ENCODE measurements around the gene KIF25. TPM values are rescaled to one million over a fixed set of nuclear protein-coding genes. Genes with fewer than 3 reads are reported as not detected.

KIF25 gene
- total RNA-seq, 2 donors from 2014 or later, result 0.21 TPM; not detected in 1

DNA sequence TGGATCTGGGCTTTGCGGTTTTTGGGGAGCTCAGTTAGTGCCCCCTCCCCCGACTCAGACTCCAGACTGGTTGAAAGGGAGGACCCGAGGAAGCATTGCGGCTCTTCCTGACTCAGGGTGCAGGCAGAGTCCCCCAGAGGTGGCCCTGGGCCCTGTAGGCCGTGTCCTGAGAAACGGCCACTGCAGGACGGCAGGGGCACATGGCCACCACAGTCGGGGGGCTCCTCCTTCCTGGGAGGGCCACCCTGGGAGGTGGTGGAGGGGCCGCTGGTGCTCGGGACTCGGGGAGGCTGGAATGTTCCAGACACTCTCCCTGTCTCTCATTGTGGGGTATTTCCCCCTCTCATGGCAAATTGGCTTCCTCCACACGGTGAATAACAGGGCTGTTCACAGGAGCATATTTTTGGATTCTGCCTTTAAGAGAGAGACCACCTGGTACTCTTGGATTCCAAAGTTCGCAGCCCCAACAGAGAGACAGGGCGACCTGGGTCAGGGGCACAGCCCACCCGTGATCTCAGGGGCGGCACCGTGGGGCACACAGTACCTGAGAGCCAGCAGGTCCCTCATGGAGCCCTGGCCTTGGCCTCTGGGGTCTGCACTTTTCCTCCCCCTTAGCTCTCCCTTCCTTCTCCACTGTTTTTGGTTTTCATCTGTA, 45.8 kb downstream of the KIF25 start:
- no peaks in the 10 kb centered on the region for H3K27me3 ChIP-seq
- no peaks in the 10 kb centered on the region for H3K36me3 ChIP-seq
- H3K4me1 ChIP-seq, result no peaks in the 10 kb centered on the region
- no peak overlapping the region for H3K9ac ChIP-seq (ENCODE audit: low read depth in 2 of 2, low read length in 2 of 2)
- no peaks in the 10 kb centered on the region for H3K9me3 ChIP-seq
- TF ChIP-seq, protein P1, sequence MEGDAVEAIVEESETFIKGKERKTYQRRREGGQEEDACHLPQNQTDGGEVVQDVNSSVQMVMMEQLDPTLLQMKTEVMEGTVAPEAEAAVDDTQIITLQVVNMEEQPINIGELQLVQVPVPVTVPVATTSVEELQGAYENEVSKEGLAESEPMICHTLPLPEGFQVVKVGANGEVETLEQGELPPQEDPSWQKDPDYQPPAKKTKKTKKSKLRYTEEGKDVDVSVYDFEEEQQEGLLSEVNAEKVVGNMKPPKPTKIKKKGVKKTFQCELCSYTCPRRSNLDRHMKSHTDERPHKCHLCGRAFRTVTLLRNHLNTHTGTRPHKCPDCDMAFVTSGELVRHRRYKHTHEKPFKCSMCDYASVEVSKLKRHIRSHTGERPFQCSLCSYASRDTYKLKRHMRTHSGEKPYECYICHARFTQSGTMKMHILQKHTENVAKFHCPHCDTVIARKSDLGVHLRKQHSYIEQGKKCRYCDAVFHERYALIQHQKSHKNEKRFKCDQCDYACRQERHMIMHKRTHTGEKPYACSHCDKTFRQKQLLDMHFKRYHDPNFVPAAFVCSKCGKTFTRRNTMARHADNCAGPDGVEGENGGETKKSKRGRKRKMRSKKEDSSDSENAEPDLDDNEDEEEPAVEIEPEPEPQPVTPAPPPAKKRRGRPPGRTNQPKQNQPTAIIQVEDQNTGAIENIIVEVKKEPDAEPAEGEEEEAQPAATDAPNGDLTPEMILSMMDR (IDR thresholded peaks at IDR 0.05), result no peak
- H3K27ac ChIP-seq, result no peak overlapping the region
- no peak for DNase-seq
- intact Hi-C loops (cut with DNase I), result no loop called here
- no peak overlapping the region for H3K4me3 ChIP-seq

DNA sequence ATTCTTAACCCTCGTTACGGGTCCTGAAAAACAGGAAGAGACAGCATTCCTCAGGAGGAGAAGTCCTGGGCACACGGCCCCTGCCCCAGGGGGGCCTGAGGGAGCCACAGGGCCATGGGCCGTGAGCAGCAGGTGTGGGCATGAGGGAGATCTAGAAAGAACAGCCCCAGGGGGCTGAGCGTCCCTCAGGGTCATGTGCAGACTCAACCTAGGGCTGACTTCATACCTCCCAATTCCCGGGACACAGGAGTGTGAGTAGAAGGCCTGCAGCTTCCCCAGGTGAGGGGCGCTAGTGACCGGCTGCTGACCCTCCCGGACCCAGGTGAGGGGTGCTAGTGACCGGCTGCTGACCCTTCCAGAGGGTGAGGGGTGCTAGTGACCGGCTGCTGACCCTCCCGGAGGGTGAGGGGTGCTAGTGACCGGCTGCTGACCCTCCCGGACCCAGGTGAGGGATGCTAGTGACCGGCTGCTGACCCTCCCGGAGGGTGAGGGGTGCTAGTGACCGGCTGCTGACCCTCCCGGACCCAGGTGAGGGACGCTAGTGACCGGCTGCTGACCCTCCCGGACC, 46.5 kb downstream of the KIF25 start:
- no peaks in the 10 kb centered on the region for H3K27me3 ChIP-seq
- DNase-seq, result no peak
- H3K9me3 ChIP-seq, result no peaks in the 10 kb centered on the region
- TF ChIP-seq, protein P1 (IDR thresholded peaks at IDR 0.05), result no peak
- no peak overlapping the region for H3K4me3 ChIP-seq
- H3K27ac ChIP-seq, result no peak overlapping the region
- H3K9ac ChIP-seq (ENCODE audit: low read depth in 2 of 2, low read length in 2 of 2), result no peak overlapping the region
- intact Hi-C loops (cut with DNase I), result no loop called here
- no peaks in the 10 kb centered on the region for H3K36me3 ChIP-seq
- H3K4me1 ChIP-seq, result no peaks in the 10 kb centered on the region

DNA sequence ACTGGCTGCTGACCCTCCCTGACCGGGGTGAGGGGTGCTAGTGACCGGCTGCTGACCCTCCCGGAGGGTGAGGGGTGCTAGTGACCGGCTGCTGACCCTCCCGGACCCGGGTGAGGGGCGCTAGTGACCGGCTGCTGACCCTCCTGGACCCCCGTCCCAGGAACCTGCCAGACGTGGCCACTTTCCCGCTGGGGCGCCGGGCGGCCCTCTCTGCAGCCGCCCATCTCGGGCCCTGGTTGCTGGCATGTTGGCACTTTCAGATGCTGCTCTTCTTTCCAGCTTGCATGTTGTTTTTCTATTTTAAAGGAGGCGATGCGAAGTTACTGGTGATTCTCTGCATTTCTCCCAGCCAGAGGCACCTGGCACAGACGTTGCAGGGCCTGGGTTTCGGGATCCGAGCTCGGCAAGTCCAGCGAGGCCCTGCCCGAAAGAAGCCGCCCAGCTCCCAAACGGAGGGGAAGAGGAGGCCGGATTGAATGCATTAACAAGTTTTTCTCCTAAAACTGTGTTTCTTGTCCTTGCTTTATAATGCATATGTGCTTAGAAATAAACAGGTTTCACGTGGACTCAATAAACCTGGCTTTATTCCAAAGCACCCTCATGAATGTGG, 47.2 kb downstream of the KIF25 start:
- no peak overlapping the region for H3K4me3 ChIP-seq
- TF ChIP-seq, protein P1 (IDR thresholded peaks at IDR 0.05), result no peak
- intact Hi-C loops (cut with DNase I), result no loop called here
- H3K36me3 ChIP-seq, result no peaks in the 10 kb centered on the region
- no peak overlapping the region for H3K27ac ChIP-seq
- H3K9me3 ChIP-seq, result no peaks in the 10 kb centered on the region
- H3K27me3 ChIP-seq, result no peaks in the 10 kb centered on the region
- no peaks in the 10 kb centered on the region for H3K4me1 ChIP-seq
- no peak for DNase-seq
- no peak overlapping the region for H3K9ac ChIP-seq (ENCODE audit: low read depth in 2 of 2, low read length in 2 of 2)

DNA sequence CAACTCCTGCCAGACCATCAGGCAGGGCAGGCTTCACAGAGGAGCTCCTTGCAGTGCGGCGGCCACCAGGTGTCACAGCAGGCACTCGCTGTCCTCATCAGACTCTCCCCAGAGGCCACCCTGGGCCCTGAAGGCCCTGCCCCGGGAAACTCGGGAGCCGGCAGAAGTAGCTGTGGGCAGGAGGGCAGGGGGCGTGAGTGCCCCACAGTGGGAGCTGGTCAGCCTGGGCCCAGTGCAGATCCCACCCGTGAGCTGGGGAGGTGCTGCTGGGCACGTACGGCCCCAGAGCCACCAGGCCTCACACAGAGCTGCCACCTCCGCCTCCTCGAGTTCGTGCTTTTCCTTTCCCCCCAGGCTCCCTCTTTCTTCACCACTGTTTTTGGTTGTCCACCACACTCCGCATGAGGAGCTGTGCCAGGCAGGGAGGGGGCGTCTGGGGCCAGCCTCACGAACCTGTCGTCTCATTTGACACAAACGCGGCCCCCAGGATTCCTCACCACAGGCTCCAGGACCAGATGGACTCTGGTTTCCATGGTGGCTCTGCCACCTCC, 47.7 kb downstream of the KIF25 start:
- Histone ChIP-seq H3K27me3 (no peaks in the 10 kb centered on the region), H3K4me3 (no peak overlapping the region), H3K9me3 (no peaks in the 10 kb centered on the region), H3K27ac (no peak overlapping the region), H3K36me3 (no peaks in the 10 kb centered on the region), H3K9ac (ENCODE audit: low read depth in 2 of 2, low read length in 2 of 2) (no peak overlapping the region), H3K4me1 (no peaks in the 10 kb centered on the region)
- no peak for DNase-seq
- intact Hi-C loops (cut with DNase I), result no loop called here
- TF ChIP-seq, protein P1 (IDR thresholded peaks at IDR 0.05), result no peak

DNA sequence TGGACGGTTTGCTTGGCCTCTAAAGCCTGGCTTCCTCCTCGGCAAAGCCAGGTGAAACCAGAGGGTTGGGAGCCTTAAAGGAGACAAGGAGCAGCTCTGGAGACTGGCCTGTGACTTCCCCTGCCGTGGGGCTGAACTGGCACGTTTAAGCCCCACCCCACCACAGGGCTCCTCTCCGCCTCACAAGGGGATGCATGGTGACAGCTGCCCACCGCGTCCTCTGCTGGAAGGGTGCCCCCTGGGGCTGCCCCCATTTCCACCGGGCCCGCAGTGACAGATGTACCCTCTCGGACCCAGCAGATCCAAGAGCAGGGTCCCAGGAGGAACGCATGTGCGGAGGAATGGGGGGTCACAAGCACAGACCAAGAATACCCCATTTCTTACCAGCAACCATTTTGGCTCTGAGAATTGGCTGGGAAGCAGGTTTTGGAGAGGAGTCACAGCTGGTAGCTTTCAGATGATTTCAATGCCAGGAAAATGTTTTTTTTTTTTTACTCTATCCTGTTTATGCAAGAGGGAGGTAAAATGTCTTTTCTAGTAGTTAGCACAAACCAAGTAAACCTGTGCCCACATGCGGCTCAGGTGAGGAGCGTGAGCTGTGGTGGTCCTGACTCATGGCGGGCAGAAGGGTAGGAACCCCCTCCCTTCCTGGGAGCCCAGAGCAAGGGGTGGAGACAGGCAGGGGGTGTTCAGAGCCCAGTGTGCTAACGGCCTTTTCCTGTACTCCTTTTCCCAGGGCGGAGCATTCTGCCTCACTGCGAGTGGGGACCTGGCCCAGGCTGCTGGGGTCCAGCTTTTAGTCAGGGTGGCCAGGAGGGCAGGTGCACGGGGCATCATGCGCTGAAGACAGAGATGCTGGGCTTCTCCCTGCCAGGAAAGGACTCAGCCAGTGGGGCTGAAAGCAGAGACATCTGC, 48.5 kb downstream of the KIF25 start:
- H3K36me3 ChIP-seq, result no peaks in the 10 kb centered on the region
- DNase-seq, result no peak
- no peak overlapping the region for H3K4me3 ChIP-seq
- no peak overlapping the region for H3K27ac ChIP-seq
- intact Hi-C loops (cut with DNase I), result no loop called here
- H3K9ac ChIP-seq (ENCODE audit: low read depth in 2 of 2, low read length in 2 of 2), result no peak overlapping the region
- TF ChIP-seq, protein P1 (IDR thresholded peaks at IDR 0.05), result no peak
- no peaks in the 10 kb centered on the region for H3K4me1 ChIP-seq
- no peaks in the 10 kb centered on the region for H3K27me3 ChIP-seq
- H3K9me3 ChIP-seq, result no peaks in the 10 kb centered on the region

Measured in colonic mucosa (tissue), 4 donors.